SJSA1 (cell line): ENCODE data around the gene TAF9B. TPM values are rescaled to one million over a fixed set of nuclear protein-coding genes. Genes with fewer than 3 reads are reported as not detected.
"Not testable (repeated sequence)": the region's sequence is repeated elsewhere in the genome, so short reads cannot be mapped to it uniquely, and the experiment has no call there.

Experiments
- DNase-seq, 2 experiments: peaks; one replicate each; pipeline ENCODE4 v3.0.0-alpha.2; 2015 to 2020; ENCODE audit warnings: low spot score in 2 of 2, low read depth in 1 of 2
- H3K27ac ChIP-seq: fragments of 250-450 bp; sonication (Bioruptor Pico); 2 replicates; pipeline ENCODE4 v1.5.1; 2020; ENCODE audit warnings: mild to moderate bottlenecking, moderate library complexity
- H3K27me3 ChIP-seq: fragments of 250-450 bp; sonication (Bioruptor Pico); replicated peaks from 2 replicates; pipeline ENCODE4 v1.5.1; 2020; ENCODE audit warnings: mild to moderate bottlenecking, moderate library complexity
- H3K36me3 ChIP-seq: fragments of 250-450 bp; sonication (Bioruptor Pico); 2 replicates; pipeline ENCODE4 v1.5.1; 2020; ENCODE audit warnings: mild to moderate bottlenecking
- H3K4me1 ChIP-seq: fragments of 250-450 bp; sonication (Bioruptor Pico); replicated peaks from 2 replicates; pipeline ENCODE4 v1.6.1; 2021; ENCODE audit warnings: mild to moderate bottlenecking
- H3K4me3 ChIP-seq: fragments of 250-450 bp; sonication (Bioruptor Pico); 2 replicates; pipeline ENCODE4 v1.5.1; 2020; ENCODE audit warnings: mild to moderate bottlenecking
- H3K9me3 ChIP-seq: fragments of 250-450 bp; sonication (Bioruptor Pico); replicated peaks from 2 replicates; pipeline ENCODE4 v1.5.1; 2020; ENCODE audit warnings: mild to moderate bottlenecking
- total RNA-seq: library from RNA; depleted of rRNA; stranded (reverse); fragments of >200 nt; shearing (Covaris generic); gene quantifications from 2 replicates; pipeline ENCODE4 v1.2.3, GENCODE V29; 2014; rRNA removed

Gene TAF9B
- total RNA-seq, 1 experiment from 2014 or later: 53.8 TPM

GRCh38 chrX:78104447-78105176, 34.8 kb downstream of the TAF9B start:
- Histone ChIP-seq H3K4me3 (peak overlapping the region; percentile 84), H3K27me3 (no peaks in the 10 kb centered on the region), H3K4me1 (peaks cover 14% of the 10 kb centered on the region), H3K27ac (peak overlapping the region; percentile 58), H3K9me3 (no peaks in the 10 kb centered on the region), H3K36me3 (peaks cover 23% of the 10 kb centered on the region)
- peak; percentile 26 to 41 for DNase-seq

GRCh38 chrX:78103623-78104446, 35.6 kb downstream of the TAF9B start, which contains the start of gene PGK1:
PGK1 (plus strand) TSS chrX:78104248; CDS start chrX:78104341, 93 bp downstream.
- DNase-seq: peak; percentile 92 to 95
- peak within 1 kb of the TSS; percentile 84 for H3K4me3 ChIP-seq
- H3K27ac ChIP-seq: peak within 1 kb of the TSS; percentile 87
- no peaks in the 10 kb centered on the region for H3K9me3 ChIP-seq
- peaks cover 14% of the 10 kb centered on the region for H3K4me1 ChIP-seq
- peaks cover 23% of the 10 kb centered on the region for H3K36me3 ChIP-seq
- H3K27me3 ChIP-seq: no peaks in the 10 kb centered on the region

- no peak for DNase-seq
- Histone ChIP-seq H3K27ac (peak overlapping the region; percentile 87), H3K4me1 (peaks cover 14% of the 10 kb centered on the region), H3K4me3 (peak overlapping the region; percentile 84), H3K9me3 (no peaks in the 10 kb centered on the region), H3K36me3 (peaks cover 23% of the 10 kb centered on the region), H3K27me3 (no peaks in the 10 kb centered on the region)
These were observed 36.3 kb downstream of the TAF9B start for GRCh38 chrX:78103001-78103622.

GRCh38 chrX:78102091-78102490, 37.4 kb downstream of the TAF9B start:
- Histone ChIP-seq H3K9me3 (no peaks in the 10 kb centered on the region), H3K27me3 (no peaks in the 10 kb centered on the region), H3K36me3 (peaks cover 22% of the 10 kb centered on the region), H3K4me1 (peaks cover 14% of the 10 kb centered on the region), H3K4me3 (no peak overlapping the region), H3K27ac (no peak overlapping the region)
- DNase-seq: no peak

GRCh38 chrX:78098108-78098507, 41.3 kb downstream of the TAF9B start:
- DNase-seq: no peak
- H3K4me3 ChIP-seq: no peak overlapping the region
- no peak overlapping the region for H3K27ac ChIP-seq
- no peaks in the 10 kb centered on the region for H3K9me3 ChIP-seq
- no peaks in the 10 kb centered on the region for H3K36me3 ChIP-seq
- peaks cover under 1% of the 10 kb centered on the region for H3K4me1 ChIP-seq
- no peaks in the 10 kb centered on the region for H3K27me3 ChIP-seq

- Histone ChIP-seq H3K4me3 (no peak overlapping the region), H3K9me3 (no peaks in the 10 kb centered on the region), H3K36me3 (no peaks in the 10 kb centered on the region), H3K27ac (no peak overlapping the region), H3K4me1 (no peaks in the 10 kb centered on the region), H3K27me3 (no peaks in the 10 kb centered on the region)
- peak; percentile 25 to 46 for DNase-seq
These were observed 47.2 kb downstream of the TAF9B start for GRCh38 chrX:78092296-78092695.

GRCh38 chrX:78081413-78081812, 58.0 kb downstream of the TAF9B start:
- not testable (repeated sequence) for DNase-seq, H3K9me3 ChIP-seq, H3K27ac ChIP-seq, H3K27me3 ChIP-seq, H3K36me3 ChIP-seq, H3K4me1 ChIP-seq, H3K4me3 ChIP-seq

Other genes with a start within 250 kb of the TAF9B start
- gene MAGT1, start 244.2 kb downstream of the TAF9B start, total RNA-seq: 71.1 and 85.9 TPM in 2 replicates
- gene COX7B, start 240.2 kb downstream of the TAF9B start, total RNA-seq: 561 and 673 TPM in 2 replicates
- gene ATP7A, start 229.0 kb downstream of the TAF9B start, total RNA-seq: 20.2 and 26.5 TPM in 2 replicates
- not detected in 2 replicates for gene PGAM4, start 170.0 kb downstream of the TAF9B start, total RNA-seq
- 473 and 636 TPM in 2 replicates for gene PGK1, start 35.4 kb downstream of the TAF9B start, total RNA-seq
- gene CYSLTR1, start 188.0 kb upstream of the TAF9B start, total RNA-seq: 0.11 and 0.63 TPM in 2 replicates